WERI-Rb-1 (cell line): Measurements from ENCODE around the gene YDJC.
"Not testable (repeated sequence)": the region's sequence is repeated elsewhere in the genome, so short reads cannot be mapped to it uniquely, and the experiment has no call there.

ENCODE experiments used
- DNase-seq: peaks from one replicate; pipeline ENCODE4 v3.0.0-alpha.2; 2020
- H3K27ac ChIP-seq: fragments of 250-450 bp; sonication (Bioruptor Pico); 2 replicates; pipeline ENCODE4 v1.5.1; 2020; ENCODE audit warnings: mild to moderate bottlenecking, moderate library complexity
- H3K27me3 ChIP-seq: fragments of 250-450 bp; sonication (Bioruptor Pico); 2 replicates; pipeline ENCODE4 v1.5.1; 2021; ENCODE audit warnings: mild to moderate bottlenecking, low read depth, moderate library complexity; ENCODE audit not compliant: insufficient read depth, severe bottlenecking
- H3K36me3 ChIP-seq: fragments of 250-450 bp; sonication (Bioruptor Pico); 2 replicates; pipeline ENCODE4 v1.5.1; 2020; ENCODE audit warnings: mild to moderate bottlenecking, moderate library complexity
- H3K4me3 ChIP-seq: 2 replicates; pipeline ENCODE4 v1.5.1; 2011; ENCODE audit warnings: low read depth, mild to moderate bottlenecking, control low read depth, low read length
- H3K9me3 ChIP-seq: fragments of 250-450 bp; sonication (Bioruptor Pico); 2 replicates; pipeline ENCODE4 v1.5.1; 2021; ENCODE audit warnings: mild to moderate bottlenecking, moderate library complexity; ENCODE audit not compliant: severe bottlenecking
- CTCF ChIP-seq: IDR thresholded peaks from 2 replicates; pipeline ENCODE4 v1.5.1; 2011; ENCODE audit warnings: low read depth, mild to moderate bottlenecking, control low read depth, inconsistent platforms, low read length

Gene YDJC

GRCh38 chr22:21611210-21611977 is 18.4 kb downstream of the YDJC start:
- Histone ChIP-seq H3K27me3 (no peaks in the 10 kb centered on the region), H3K9me3 (no peaks in the 10 kb centered on the region), H3K27ac (no peak overlapping the region), H3K36me3 (peaks cover 68% of the 10 kb centered on the region), H3K4me3 (no peak overlapping the region)
- DNase-seq = no peak
- TF ChIP-seq CTCF = no peak

- H3K9me3 ChIP-seq, DNase-seq, H3K4me3 ChIP-seq, H3K27ac ChIP-seq, H3K27me3 ChIP-seq: not testable (repeated sequence)
- peaks cover 62% of the 10 kb centered on the region for H3K36me3 ChIP-seq
These were observed 20.2 kb downstream of the YDJC start for GRCh38 chr22:21609556-21610157.

GRCh38 chr22:21606775-21607174 is 23.0 kb downstream of the YDJC start:
- H3K36me3 ChIP-seq = peaks cover 45% of the 10 kb centered on the region
- H3K27me3 ChIP-seq = no peaks in the 10 kb centered on the region
- no peak overlapping the region for H3K27ac ChIP-seq
- no peak overlapping the region for H3K4me3 ChIP-seq
- no peak for DNase-seq
- TF ChIP-seq CTCF = no peak
- H3K9me3 ChIP-seq = no peaks in the 10 kb centered on the region

GRCh38 chr22:21605887-21606564 is 23.8 kb downstream of the YDJC start:
- Histone ChIP-seq H3K36me3 (peaks cover 38% of the 10 kb centered on the region), H3K4me3 (no peak overlapping the region), H3K27ac (no peak overlapping the region), H3K9me3 (no peaks in the 10 kb centered on the region), H3K27me3 (no peaks in the 10 kb centered on the region)
- no peak for DNase-seq
- no peak for TF ChIP-seq CTCF

- Histone ChIP-seq H3K27ac (no peak overlapping the region), H3K4me3 (no peak overlapping the region), H3K9me3 (no peaks in the 10 kb centered on the region), H3K36me3 (peaks cover 34% of the 10 kb centered on the region), H3K27me3 (no peaks in the 10 kb centered on the region)
- no peak for DNase-seq
- TF ChIP-seq CTCF = no peak
These were observed 25.8 kb downstream of the YDJC start for GRCh38 chr22:21603973-21604372.

GRCh38 chr22:21602579-21602978 is 27.2 kb downstream of the YDJC start:
- Histone ChIP-seq H3K36me3 (peaks cover 32% of the 10 kb centered on the region), H3K4me3 (no peak overlapping the region), H3K9me3 (no peaks in the 10 kb centered on the region), H3K27ac (no peak overlapping the region), H3K27me3 (no peaks in the 10 kb centered on the region)
- DNase-seq = no peak
- no peak for TF ChIP-seq CTCF
